Measurements from ENCODE around the gene ARHGEF10L. TPM values are rescaled to one million over a fixed set of nuclear protein-coding genes. Genes with fewer than 3 reads are reported as not detected.
"Not testable (repeated sequence)": the region's sequence is repeated elsewhere in the genome, so short reads cannot be mapped to it uniquely, and the experiment has no call there.

ARHGEF10L gene
- total RNA-seq, 1 donor from 2014 or later: 75.6 TPM

GRCh38 chr1:17498214-17498613 lies 41.3 kb upstream of the ARHGEF10L start:
- H3K9me3 ChIP-seq: no peaks in the 10 kb centered on the region
- H3K27ac ChIP-seq: no peak overlapping the region
- no peak for TF ChIP-seq POLR2AphosphoS5 (IDR thresholded peaks at IDR 0.05; ENCODE audit: insufficient read depth in 1 of 2, low read depth in 1 of 2)
- TF ChIP-seq, protein P1, sequence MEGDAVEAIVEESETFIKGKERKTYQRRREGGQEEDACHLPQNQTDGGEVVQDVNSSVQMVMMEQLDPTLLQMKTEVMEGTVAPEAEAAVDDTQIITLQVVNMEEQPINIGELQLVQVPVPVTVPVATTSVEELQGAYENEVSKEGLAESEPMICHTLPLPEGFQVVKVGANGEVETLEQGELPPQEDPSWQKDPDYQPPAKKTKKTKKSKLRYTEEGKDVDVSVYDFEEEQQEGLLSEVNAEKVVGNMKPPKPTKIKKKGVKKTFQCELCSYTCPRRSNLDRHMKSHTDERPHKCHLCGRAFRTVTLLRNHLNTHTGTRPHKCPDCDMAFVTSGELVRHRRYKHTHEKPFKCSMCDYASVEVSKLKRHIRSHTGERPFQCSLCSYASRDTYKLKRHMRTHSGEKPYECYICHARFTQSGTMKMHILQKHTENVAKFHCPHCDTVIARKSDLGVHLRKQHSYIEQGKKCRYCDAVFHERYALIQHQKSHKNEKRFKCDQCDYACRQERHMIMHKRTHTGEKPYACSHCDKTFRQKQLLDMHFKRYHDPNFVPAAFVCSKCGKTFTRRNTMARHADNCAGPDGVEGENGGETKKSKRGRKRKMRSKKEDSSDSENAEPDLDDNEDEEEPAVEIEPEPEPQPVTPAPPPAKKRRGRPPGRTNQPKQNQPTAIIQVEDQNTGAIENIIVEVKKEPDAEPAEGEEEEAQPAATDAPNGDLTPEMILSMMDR (IDR thresholded peaks at IDR 0.05): no peak
- TF ChIP-seq POLR2A (IDR thresholded peaks at IDR 0.05): no peak
- H3K27me3 ChIP-seq: no peaks in the 10 kb centered on the region
- no peaks in the 10 kb centered on the region for H3K36me3 ChIP-seq
- no peak for DNase-seq (ENCODE audit: extremely low spot score in 2 of 2)
- intact Hi-C loops (cut with DNase I): loop anchor here (10.0 kb wide), 1 partner anchor 327 kb away; no protein-coding TSS in a partner anchor
- no peak overlapping the region for H3K4me3 ChIP-seq
- peaks cover 13% of the 10 kb centered on the region for H3K4me1 ChIP-seq

- no peaks in the 10 kb centered on the region for H3K27me3 ChIP-seq
- H3K36me3 ChIP-seq: no peaks in the 10 kb centered on the region
- intact Hi-C loops (cut with DNase I): loop anchor here (1.0 kb wide), 1 partner anchor 107 kb away; no protein-coding TSS in a partner anchor
- H3K4me1 ChIP-seq: peaks cover 13% of the 10 kb centered on the region
- H3K4me3 ChIP-seq: no peak overlapping the region
- TF ChIP-seq, protein P1 (IDR thresholded peaks at IDR 0.05): peak; percentile 91 to 95 (median 92)
- peak; percentile 61 to 78 for TF ChIP-seq POLR2AphosphoS5 (IDR thresholded peaks at IDR 0.05; ENCODE audit: insufficient read depth in 1 of 2, low read depth in 1 of 2)
- no peak for TF ChIP-seq POLR2A (IDR thresholded peaks at IDR 0.05)
- peak in 1 of 2 donors; percentile 90 for DNase-seq (ENCODE audit: extremely low spot score in 2 of 2)
- H3K27ac ChIP-seq: peak overlapping the region; percentile 65
- H3K9me3 ChIP-seq: no peaks in the 10 kb centered on the region
These were observed 37.1 kb upstream of the ARHGEF10L start for GRCh38 chr1:17502326-17502778.

- TF ChIP-seq POLR2A (IDR thresholded peaks at IDR 0.05): no peak
- TF ChIP-seq POLR2AphosphoS5 (IDR thresholded peaks at IDR 0.05; ENCODE audit: insufficient read depth in 1 of 2, low read depth in 1 of 2): no peak
- TF ChIP-seq, protein P1 (IDR thresholded peaks at IDR 0.05): no peak
- H3K4me1 ChIP-seq: peaks cover 13% of the 10 kb centered on the region
- no peaks in the 10 kb centered on the region for H3K27me3 ChIP-seq
- DNase-seq (ENCODE audit: extremely low spot score in 2 of 2): no peak
- H3K4me3 ChIP-seq: no peak overlapping the region
- H3K27ac ChIP-seq: peak overlapping the region; percentile 65
- intact Hi-C loops (cut with DNase I): no loop called here
- H3K9me3 ChIP-seq: no peaks in the 10 kb centered on the region
- no peaks in the 10 kb centered on the region for H3K36me3 ChIP-seq
These were observed 36.4 kb upstream of the ARHGEF10L start for GRCh38 chr1:17503146-17503545.

- H3K9me3 ChIP-seq; H3K36me3 ChIP-seq; H3K27ac ChIP-seq; intact Hi-C loops (cut with DNase I); DNase-seq (ENCODE audit: extremely low spot score in 2 of 2); H3K4me3 ChIP-seq; H3K27me3 ChIP-seq: not testable (repeated sequence)
- H3K4me1 ChIP-seq: peaks cover 11% of the 10 kb centered on the region
These were observed 32.3 kb upstream of the ARHGEF10L start for GRCh38 chr1:17507200-17507599.

- TF ChIP-seq POLR2AphosphoS5 (IDR thresholded peaks at IDR 0.05; ENCODE audit: insufficient read depth in 1 of 2, low read depth in 1 of 2) (no peak), POLR2A (IDR thresholded peaks at IDR 0.05) (no peak)
- TF ChIP-seq, protein P1 (IDR thresholded peaks at IDR 0.05): no peak
- Histone ChIP-seq H3K9me3 (no peaks in the 10 kb centered on the region), H3K36me3 (no peaks in the 10 kb centered on the region), H3K4me3 (no peak overlapping the region), H3K4me1 (peaks cover 3% of the 10 kb centered on the region), H3K27ac (no peak overlapping the region), H3K27me3 (no peaks in the 10 kb centered on the region)
- intact Hi-C loops (cut with DNase I): no loop called here
- DNase-seq (ENCODE audit: extremely low spot score in 2 of 2): no peak
These were observed 31.6 kb upstream of the ARHGEF10L start for GRCh38 chr1:17507915-17508314.

Measured in vagina (tissue), 2 donors.